Esophagus squamous epithelium (tissue), 5 donors: ENCODE measurements around the gene SPP2. TPM values are rescaled to one million over a fixed set of nuclear protein-coding genes. Genes with fewer than 3 reads are reported as not detected.

Experiments
- DNase-seq: peaks from one replicate; lab custom pipeline; 2025; lab: John Stamatoyannopoulos, UW
- H3K27ac ChIP-seq, 4 donors: fragments of 200-600 bp; sonication (generic); one replicate each; pipeline ENCODE4 v1.5.1; 2016 to 2019; ENCODE audit warnings: mild to moderate bottlenecking in 1 of 4
- H3K27me3 ChIP-seq, 4 donors: fragments of 200-600 bp; sonication (generic); 1 replicate in 3 of 4; 2 replicates in 1 of 4; pipeline versions ENCODE4 v1.5.1 to v1.6.0; 2017 to 2021; ENCODE audit warnings: antibody characterized with exemption in 1 of 4
- H3K36me3 ChIP-seq, 3 donors: fragments of 200-600 bp; sonication (generic); one replicate each; pipeline ENCODE4 v1.5.1; 2016 to 2019
- H3K4me1 ChIP-seq, 3 donors: fragments of 200-600 bp; sonication (generic); one replicate each; pipeline ENCODE4 v1.5.1; 2017 to 2019
- H3K4me3 ChIP-seq, 4 donors: fragments of 200-600 bp; sonication (generic); 1 replicate in 3 of 4; 2 replicates in 1 of 4; pipeline ENCODE4 v1.5.1; 2016 to 2019; ENCODE audit warnings: mild to moderate bottlenecking in 2 of 4, moderate library complexity in 1 of 4
- H3K9me3 ChIP-seq, 3 donors: fragments of 200-600 bp; sonication (generic); one replicate each; pipeline ENCODE4 v1.5.1; 2016 to 2019
- CTCF ChIP-seq, 6 experiments: fragments of 450-650 bp in 4 of 6; fragments of 200-600 bp in 2 of 6; sonication (generic) in 2 of 6; IDR thresholded peaks; one replicate each; pipeline ENCODE4 v1.5.1; 2016 to 2019; ENCODE audit warnings: antibody characterized with exemption in 6 of 6, mild to moderate bottlenecking in 4 of 6, moderate library complexity in 4 of 6
- POLR2A ChIP-seq, 4 donors: fragments of 450-650 bp; IDR thresholded peaks; one replicate each; pipeline ENCODE4 v1.6.1; 2017; ENCODE audit warnings: antibody characterized with exemption in 4 of 4, mild to moderate bottlenecking in 4 of 4, moderate library complexity in 3 of 4
- whole genome bisulfite sequencing, 2 donors: methylation state at CpG; one replicate each; pipeline ENCODE4 v1.1.5; 2018; 5-methylcytosine and 5-hydroxymethylcytosine counted together
- intact Hi-C: fragments of 100-400 bp; cut with DNase I; formaldehyde crosslinking; loops from one replicate; pipeline ENCODE4 v1.15.0; 2022
- total RNA-seq, 4 donors: library from RNA; depleted of rRNA; stranded (reverse); fragments of >200 nt; gene quantifications; one replicate each; pipeline ENCODE4 v1.1.0, GENCODE V29; 2016
- donor health status: DM: yes; HTN: yes; CAD: no.

Gene SPP2
- total RNA-seq, 4 donors from 2014 or later: not detected

- H3K27ac ChIP-seq: no peak overlapping the region
- TF ChIP-seq POLR2A (IDR thresholded peaks at IDR 0.05) (no peak), CTCF (IDR thresholded peaks at IDR 0.05) (no peak)
- H3K4me1 ChIP-seq: peaks cover 0 to 7% (median 0%) of the 10 kb centered on the region in 3 donors
- no peaks in the 10 kb centered on the region for H3K36me3 ChIP-seq
- H3K9me3 ChIP-seq: no peaks in the 10 kb centered on the region
- H3K4me3 ChIP-seq: no peak overlapping the region
- peaks cover 0 to 32% (median 0%) of the 10 kb centered on the region in 4 donors for H3K27me3 ChIP-seq
- no peak for DNase-seq
- intact Hi-C loops: no loop called here
- WGBS, 2 donors: 65 to 85% methylated on average over 2 of the region's 2 CpGs
Observed at GRCh38 chr2:234005126-234005525, 45.4 kb upstream of the SPP2 start.

- no peak overlapping the region for H3K27ac ChIP-seq
- no peak overlapping the region for H3K4me3 ChIP-seq
- 81 to 84% methylated on average over 3 of the region's 3 CpGs for WGBS, 2 donors
- TF ChIP-seq CTCF (IDR thresholded peaks at IDR 0.05) (no peak), POLR2A (IDR thresholded peaks at IDR 0.05) (no peak)
- peaks cover 0 to 32% (median 0%) of the 10 kb centered on the region in 4 donors for H3K27me3 ChIP-seq
- intact Hi-C loops: no loop called here
- DNase-seq: no peak
- no peaks in the 10 kb centered on the region for H3K9me3 ChIP-seq
- H3K4me1 ChIP-seq: peaks cover 0 to 7% (median 0%) of the 10 kb centered on the region in 3 donors
- H3K36me3 ChIP-seq: no peaks in the 10 kb centered on the region
Observed at GRCh38 chr2:234006501-234006900, 44.0 kb upstream of the SPP2 start.

- intact Hi-C loops: no loop called here
- WGBS, 2 donors: 95 to 96% methylated on average over 1 of the region's 1 CpG
- no peak for DNase-seq
- Histone ChIP-seq H3K4me1 (no peaks in the 10 kb centered on the region), H3K9me3 (no peaks in the 10 kb centered on the region), H3K36me3 (no peaks in the 10 kb centered on the region), H3K27ac (no peak overlapping the region), H3K27me3 (no peaks in the 10 kb centered on the region), H3K4me3 (no peak overlapping the region)
- TF ChIP-seq CTCF (IDR thresholded peaks at IDR 0.05) (no peak), POLR2A (IDR thresholded peaks at IDR 0.05) (no peak)
Observed at GRCh38 chr2:234014427-234014826, 36.1 kb upstream of the SPP2 start.

- no peaks in the 10 kb centered on the region for H3K9me3 ChIP-seq
- no peak for DNase-seq
- TF ChIP-seq POLR2A (IDR thresholded peaks at IDR 0.05) (no peak), CTCF (IDR thresholded peaks at IDR 0.05) (no peak)
- H3K4me3 ChIP-seq: no peak overlapping the region
- intact Hi-C loops: no loop called here
- H3K27me3 ChIP-seq: peaks cover 0 to 9% (median 0%) of the 10 kb centered on the region in 4 donors
- H3K36me3 ChIP-seq: no peaks in the 10 kb centered on the region
- 63 to 72% methylated on average over 3 of the region's 3 CpGs for WGBS, 2 donors
- no peak overlapping the region for H3K27ac ChIP-seq
- no peaks in the 10 kb centered on the region for H3K4me1 ChIP-seq
Observed at GRCh38 chr2:234015861-234016260, 34.6 kb upstream of the SPP2 start.

- 83 to 96% methylated on average over 3 to 4 of the region's 4 CpGs for WGBS, 2 donors
- no peak for DNase-seq
- TF ChIP-seq CTCF (IDR thresholded peaks at IDR 0.05): no peak
- no peak for TF ChIP-seq POLR2A (IDR thresholded peaks at IDR 0.05)
- Histone ChIP-seq H3K27me3 (peaks cover 0 to 14% (median 0%) of the 10 kb centered on the region in 4 donors), H3K27ac (no peak overlapping the region), H3K4me1 (peaks cover 0 to 5% (median 0%) of the 10 kb centered on the region in 3 donors), H3K36me3 (no peaks in the 10 kb centered on the region), H3K4me3 (no peak overlapping the region), H3K9me3 (peaks cover 0 to 6% (median 0%) of the 10 kb centered on the region in 3 donors)
- intact Hi-C loops: no loop called here
Observed at GRCh38 chr2:234019896-234020295, 30.6 kb upstream of the SPP2 start.
